GM18867 (cell line): ENCODE measurements around the gene ADAMTS7.
"Not testable (repeated sequence)": the region's sequence is repeated elsewhere in the genome, so short reads cannot be mapped to it uniquely, and the experiment has no call there.

Source experiments
- ATAC-seq: cut with Tn5 transposase; IDR thresholded peaks from one replicate; pipeline ENCODE4 v1.9.1; 2021; ENCODE audit warnings: mild to moderate bottlenecking, moderate library complexity; ENCODE audit not compliant: unreplicated experiment

Gene ADAMTS7

GRCh38 chr15:78727561-78727960 lies 83.7 kb downstream of the ADAMTS7 start:
- ATAC-seq, result no peak

DNA sequence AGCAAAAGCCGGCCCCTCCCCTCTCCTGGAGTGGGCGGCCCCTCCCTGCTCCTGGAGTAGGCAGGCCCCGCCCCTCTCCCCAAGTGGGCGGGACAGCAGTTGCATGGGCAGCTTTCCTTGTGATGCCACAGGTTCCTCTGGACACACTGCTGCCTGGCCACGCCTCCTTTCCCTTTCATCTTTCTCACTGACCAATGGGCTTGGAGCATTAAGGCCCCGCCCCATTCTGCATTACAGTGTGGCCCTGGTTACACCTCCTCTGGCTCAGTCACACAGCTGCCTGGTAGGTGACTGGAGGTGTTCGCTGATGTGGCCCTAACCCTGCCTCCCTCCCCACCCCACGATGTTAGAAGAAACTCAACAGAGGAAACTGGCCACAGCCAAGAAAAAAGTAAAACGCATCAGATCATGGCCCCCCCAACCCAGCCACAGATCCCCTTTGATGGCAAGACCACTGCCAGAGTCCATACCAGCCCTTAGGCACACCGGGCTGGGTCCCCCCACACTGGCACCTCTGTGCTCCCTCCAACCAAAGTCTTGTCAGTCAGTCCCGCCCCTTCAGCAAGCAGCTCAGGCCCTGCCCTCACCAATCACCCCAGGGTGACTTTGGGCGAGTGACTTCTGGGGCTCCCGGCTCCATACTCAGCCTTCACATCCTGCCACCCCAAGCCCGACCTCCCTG lies 84.3 kb downstream of the ADAMTS7 start:
- ATAC-seq, result no peak

- ATAC-seq, result not testable (repeated sequence)
Observed at GRCh38 chr15:78719819-78720450, 91.3 kb downstream of the ADAMTS7 start.

DNA sequence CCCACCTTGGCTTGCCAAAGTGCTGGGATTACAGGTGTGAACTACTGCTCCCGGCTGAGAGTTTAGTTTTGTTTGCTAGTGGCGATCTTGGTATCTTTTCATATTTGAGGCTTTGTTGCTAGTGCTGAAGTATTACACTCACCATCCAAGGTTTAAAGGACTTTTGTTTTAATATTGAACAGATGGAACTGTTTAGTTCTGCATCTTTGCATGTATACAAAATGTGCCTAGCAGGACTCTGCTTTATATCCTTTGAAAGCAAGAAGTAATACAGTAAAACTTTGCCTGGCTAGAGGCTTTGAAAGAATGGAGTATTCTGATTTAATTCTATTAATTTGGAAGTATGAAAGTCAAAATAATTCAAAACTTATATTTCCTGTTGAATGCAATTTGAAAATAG lies 92.4 kb downstream of the ADAMTS7 start:
- no peak for ATAC-seq

DNA sequence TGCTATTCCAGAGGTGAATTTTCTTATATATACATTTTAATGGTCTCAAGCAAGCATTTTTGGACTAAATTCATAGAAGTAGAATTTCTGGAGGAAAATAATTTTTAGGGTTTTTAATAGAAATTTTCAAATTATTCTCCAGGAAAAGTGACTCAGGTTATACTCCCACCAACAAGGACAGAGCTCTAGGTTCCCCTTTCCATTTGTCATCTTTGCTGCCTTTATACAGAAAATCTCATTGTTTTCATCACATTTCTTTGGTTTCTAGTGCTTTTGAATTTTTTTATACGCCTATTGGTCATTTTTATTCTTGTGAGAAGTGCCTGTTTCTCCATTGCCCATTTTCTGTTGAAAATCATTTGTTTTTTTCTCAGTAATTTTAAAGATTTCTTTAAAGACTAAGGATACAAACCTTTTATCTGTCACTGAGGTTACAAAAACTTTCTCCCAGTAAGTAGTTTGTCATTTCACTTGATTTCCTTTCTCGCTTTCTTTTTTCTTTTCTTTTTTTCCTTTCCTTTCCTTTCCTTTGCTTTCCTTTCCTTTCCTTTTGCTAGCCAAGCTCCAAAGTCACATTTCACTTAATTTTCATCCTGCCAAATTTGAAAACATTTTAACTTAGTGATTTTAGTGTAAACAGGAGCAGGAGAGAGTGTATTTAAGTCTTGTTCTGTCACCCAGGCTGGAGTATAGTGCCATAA lies 93.2 kb downstream of the ADAMTS7 start:
- no peak for ATAC-seq

- ATAC-seq, result no peak
Observed at GRCh38 chr15:78716651-78717050, 94.6 kb downstream of the ADAMTS7 start.

DNA sequence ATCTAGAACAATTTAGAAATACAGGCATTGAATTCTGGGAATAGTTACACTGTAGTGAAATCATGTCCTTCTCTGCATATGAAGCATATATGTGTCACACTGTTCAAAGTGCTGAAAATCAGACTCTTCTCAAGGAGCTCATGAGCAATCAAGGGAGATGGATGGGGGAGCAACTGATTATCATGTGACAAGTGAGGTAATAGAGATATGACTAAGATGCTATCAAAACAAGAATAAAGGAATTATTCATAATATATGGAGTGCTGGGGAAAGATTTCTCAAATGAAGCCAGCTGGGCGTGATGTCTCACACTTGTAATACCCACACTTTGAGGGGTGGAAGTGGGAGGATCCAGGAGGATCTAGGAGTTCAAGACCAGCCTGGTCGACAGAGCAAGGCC lies 95.3 kb downstream of the ADAMTS7 start:
- no peak for ATAC-seq

DNA sequence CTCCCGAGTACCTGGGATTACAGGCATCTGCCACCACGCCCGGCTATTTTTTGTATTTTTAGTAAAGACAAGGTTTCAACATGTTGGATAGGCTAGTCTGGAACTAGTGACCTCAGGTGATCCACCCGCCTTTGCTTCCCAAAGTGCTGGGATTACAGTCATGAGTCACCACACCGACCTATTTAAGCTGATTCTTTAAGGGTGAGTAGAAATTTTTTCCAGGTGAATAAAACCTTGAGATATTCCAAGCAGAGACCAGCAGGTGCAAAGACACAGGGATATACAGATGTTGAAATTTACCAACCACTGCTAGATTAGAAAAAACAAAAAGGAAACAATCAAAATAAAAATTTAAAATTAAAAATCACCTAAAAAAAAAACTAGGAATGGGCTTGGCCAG lies 95.8 kb downstream of the ADAMTS7 start:
- no peak for ATAC-seq

DNA sequence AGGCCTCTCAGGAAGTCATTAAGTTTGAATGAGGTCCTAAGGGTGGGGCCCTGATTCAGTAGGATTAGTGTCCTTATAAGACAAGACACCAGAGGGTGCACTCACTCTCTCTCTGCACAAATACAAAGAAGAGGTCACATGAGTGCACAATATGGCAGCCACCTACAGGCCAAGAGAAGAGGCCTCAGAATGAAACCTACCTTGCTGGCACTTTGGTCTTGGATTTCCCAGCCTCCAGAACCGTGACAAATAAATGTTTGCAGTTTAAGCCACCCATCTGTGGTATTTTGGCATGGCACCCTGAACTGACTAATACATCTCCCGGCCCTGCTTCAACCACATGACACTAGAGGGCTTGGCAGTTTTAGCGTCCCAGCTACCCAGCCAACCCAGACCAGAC lies 96.4 kb downstream of the ADAMTS7 start:
- ATAC-seq, result no peak

DNA sequence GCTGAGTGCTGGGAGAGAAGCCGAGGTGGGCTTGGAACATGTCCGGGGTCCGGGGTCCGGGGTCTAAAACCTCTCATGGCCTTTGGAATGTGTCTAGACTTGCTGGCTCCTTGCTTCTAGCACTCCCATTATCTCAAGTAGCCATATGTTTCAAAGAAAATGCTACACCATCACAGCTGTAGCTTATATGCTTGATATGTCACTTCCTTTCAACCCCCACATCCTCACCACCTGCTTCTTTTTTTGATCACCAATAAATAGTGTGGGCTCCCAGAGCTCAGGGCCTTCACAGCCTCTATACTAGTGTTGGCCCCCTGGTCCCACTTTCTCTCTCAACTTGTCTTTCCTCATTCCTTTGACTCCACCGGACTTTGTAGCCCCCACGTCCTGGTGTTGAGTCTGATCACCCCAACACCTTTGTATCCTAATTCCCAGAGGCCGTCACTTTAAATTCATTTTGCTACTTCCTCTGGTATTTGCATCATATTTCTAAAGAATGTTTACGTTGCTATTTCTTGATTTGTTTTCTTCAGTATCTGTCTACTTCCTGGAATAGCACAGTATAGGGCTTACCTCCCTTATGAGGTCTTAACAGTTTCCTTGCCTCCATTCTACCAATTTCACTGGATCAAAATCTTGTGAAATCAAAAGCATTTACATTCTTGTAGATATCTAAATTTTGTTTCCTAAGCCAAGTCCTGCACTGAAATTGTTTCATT lies 98.3 kb downstream of the ADAMTS7 start:
- ATAC-seq, result no peak

DNA sequence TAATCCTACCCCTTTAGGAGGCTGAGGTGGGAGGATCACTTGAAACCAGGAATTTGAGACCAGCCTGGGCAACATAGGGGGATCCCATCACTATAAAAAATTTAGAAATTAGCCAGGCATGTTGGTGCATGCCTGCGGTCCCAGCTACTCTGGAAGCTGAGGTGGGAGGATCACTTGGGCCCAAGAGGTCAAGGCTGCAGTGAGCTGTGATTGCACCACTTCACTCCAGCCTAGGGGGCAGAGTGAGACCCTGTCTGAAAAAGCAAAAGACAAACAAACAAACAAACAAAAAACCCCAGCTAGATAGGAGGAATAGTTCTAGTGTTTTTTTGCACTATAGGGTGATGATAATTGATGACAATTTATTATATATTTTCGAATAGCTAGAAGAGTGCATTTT lies 99.6 kb downstream of the ADAMTS7 start:
- no peak for ATAC-seq

GRCh38 chr15:78709263-78709882 lies 101.9 kb downstream of the ADAMTS7 start:
- ATAC-seq, result no peak
